HG02678 (cell line): ENCODE data around the gene COL8A2.
"Not testable (repeated sequence)": the region's sequence is repeated elsewhere in the genome, so short reads cannot be mapped to it uniquely, and the experiment has no call there.

ENCODE experiments used
- ATAC-seq: cut with Tn5 transposase; IDR thresholded peaks from one replicate; pipeline ENCODE4 v1.9.1; 2021; ENCODE audit warnings: mild to moderate bottlenecking, moderate library complexity; ENCODE audit not compliant: unreplicated experiment

COL8A2 gene

GRCh38 chr1:36125129-36125991 lies at the start of gene COL8A2:
COL8A2 (minus strand) TSS chr1:36125222; CDS start chr1:36100242, 24,980 bp downstream.
- no peak for ATAC-seq

GRCh38 chr1:36174713-36175112 lies 49.7 kb upstream of the COL8A2 start:
- no peak for ATAC-seq

- no peak for ATAC-seq
Observed at GRCh38 chr1:36172983-36173382, 48.0 kb upstream of the COL8A2 start.

GRCh38 chr1:36172017-36172747 lies 47.2 kb upstream of the COL8A2 start:
- ATAC-seq = no peak

DNA sequence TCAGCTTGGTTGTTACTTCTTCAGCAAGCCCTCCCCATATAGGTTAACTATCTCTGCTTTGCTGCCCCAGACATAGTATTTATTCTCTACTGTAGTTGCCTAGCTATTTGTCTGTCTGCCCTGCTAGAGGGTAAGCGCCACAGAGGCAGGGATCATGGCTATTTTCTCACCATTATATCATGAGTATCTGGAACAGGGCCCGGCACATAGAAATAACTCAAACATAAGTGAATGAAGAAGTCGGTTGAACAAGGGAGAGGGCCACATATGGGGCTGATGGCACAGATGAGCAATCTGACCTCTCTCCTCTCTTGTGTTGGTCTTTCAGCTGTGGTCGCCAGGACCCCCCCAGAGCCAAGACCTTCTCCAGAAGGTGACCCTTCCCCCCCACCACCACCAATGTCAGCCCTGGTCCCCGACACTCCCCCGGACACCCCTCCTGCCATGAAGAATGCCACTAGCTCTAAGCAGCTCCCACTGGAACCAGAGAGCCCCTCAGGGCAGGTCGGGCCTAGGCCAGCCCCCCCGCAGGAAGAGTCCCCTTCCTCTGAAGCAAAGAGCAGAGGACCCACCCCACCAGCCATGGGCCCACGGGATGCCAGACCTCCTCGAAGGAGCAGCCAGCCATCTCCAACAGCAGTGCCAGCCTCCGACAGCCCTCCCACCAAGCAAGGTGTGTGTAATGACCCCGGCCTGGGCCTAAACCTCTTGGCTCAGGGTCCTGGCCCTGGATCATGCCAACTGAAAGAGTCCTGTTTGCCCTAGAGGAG lies 45.8 kb upstream of the COL8A2 start:
- no peak for ATAC-seq

DNA sequence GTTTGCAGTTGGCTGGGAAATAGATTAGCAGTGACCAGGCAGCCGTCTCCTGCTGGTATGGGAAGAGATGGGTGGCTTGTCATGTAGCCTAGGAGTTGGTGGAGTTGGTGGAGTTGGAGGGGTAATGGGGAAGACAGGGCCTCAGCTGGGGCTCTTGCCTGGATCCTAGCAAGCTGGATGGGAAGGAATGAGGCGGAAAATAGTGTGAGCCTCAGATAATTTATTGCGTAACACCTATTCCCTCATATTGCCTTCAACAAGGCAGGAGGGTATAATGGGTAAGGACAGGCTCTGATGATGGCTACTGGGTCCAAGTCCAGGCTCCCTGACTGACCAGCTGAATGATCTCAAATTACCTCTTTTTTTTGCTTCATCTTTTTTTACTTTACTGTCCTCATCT lies 43.5 kb upstream of the COL8A2 start:
- no peak for ATAC-seq

- no peak for ATAC-seq
Observed at GRCh38 chr1:36166938-36167905, 42.2 kb upstream of the COL8A2 start.

GRCh38 chr1:36166136-36166535 lies 41.1 kb upstream of the COL8A2 start:
- ATAC-seq = no peak

DNA sequence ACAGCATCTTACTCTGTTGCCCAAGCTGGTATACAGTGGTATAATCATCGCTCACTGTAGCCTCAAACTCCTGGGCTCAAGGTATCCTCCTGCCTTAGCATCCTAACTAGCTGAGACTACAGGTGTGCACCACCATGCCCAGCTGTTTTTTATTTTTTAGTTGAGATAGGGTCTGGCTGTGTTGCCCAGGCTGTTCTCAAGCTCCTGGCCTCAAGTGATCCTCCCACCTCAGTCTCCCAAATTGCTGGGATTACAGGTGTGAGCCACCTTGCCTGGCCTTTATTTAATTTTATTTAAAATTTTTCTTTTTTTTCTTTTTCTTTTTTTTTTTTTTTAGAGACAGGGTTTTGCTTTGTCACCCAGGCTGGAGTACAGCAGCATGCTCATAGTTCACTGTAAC lies 40.1 kb upstream of the COL8A2 start:
- ATAC-seq = no peak

GRCh38 chr1:36164361-36164760 lies 39.3 kb upstream of the COL8A2 start:
- ATAC-seq = no peak

GRCh38 chr1:36163426-36163825 lies 38.4 kb upstream of the COL8A2 start:
- ATAC-seq = no peak

DNA sequence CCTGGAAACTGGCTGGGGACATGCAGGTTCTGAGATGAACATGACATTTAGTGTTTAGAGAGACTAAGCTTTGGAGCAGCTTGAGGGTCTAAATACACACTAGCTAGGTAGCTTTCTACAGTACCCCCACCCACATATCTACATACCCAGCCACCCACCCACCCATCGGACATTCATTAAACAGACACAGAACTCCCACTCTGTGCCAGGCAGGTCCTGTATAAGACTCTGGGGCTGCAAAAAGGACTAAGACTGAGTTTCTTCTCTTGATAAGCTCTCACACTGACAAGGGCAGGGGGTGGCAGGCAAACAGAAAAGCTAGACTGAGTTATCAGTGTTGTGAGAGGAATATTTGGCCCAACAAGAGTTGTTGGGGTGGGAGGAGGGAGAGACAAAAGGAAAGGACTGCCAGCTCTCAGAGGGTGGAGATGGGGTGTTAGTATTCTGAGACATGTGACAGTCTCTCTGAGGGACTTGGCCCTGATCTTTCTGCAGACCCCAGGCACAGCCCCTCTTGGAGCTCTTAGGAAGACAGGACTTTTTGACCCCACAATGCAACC lies 37.7 kb upstream of the COL8A2 start:
- ATAC-seq = no peak

DNA sequence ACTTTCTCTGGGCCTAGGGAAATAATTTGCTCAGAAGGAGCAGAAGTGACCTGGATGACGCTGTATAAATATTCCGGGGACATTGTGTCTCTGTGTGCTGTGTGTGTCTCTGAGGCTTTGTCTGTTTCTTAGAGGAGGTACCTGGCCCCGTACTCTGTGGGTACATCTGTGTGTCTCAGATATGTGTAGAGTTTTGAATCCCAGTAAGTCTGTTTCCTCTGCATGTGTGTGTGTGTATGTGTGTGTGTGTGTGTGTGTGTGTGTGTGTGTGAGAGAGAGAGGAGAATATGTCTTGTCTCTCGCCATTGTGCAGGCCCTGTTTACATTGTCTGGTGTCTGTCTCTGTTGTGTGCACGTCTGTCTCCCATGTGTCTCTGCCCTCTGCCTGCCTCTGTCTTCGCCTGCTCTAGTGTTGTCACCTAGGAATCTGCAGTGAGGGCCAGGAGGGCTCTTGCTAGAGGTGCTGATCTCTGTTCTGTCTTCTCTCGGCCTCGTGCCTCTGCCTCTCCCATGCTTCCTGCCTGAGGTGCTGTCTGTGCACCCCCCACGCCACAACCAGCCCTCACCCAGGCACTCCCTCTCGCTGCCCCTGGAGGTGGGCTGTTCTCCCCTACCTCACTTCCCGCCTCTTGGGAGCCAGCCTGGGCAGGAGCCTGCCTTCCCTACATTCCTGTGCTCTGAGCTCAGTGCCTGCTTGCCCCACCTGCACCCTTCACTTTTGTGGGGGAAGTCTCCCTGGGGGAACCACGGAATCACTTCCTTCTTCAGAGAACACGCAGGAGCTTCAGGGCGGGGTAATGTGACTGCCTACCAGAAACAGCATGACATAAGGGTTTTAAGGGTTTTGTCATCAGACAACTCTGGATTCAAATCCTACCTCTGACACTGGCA lies 36.9 kb upstream of the COL8A2 start:
- peak; percentile 41 for ATAC-seq

DNA sequence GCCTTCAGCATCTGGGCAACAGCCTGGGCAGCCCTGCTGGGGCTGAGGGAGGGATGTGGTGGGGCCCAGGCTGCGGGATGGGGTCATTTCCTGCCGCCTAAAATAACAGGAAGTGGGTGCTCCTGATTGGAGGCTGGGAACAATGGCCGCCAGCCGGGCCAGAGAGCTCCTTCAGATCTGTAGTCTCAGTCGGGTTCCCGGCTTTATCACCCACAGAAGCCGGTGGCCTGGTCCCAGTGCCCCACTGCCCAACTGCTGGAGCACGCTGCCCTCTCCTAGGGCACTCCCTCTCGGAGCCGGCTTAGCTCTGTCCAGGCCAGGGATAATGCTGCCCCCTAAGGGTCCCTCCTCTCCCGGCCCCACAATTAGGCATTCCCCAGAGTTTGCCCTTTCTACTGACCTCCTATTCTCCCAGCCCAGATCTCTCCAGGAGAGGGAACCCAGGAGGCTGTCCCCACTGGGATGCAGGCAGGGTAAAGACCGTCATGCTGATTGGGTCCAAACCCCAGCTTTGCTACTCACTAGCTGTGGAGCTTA lies 36.0 kb upstream of the COL8A2 start:
- ATAC-seq = no peak

- no peak for ATAC-seq
Observed at GRCh38 chr1:36160388-36160948, 35.4 kb upstream of the COL8A2 start.

GRCh38 chr1:36159614-36160387 lies 34.8 kb upstream of the COL8A2 start:
- ATAC-seq = no peak

DNA sequence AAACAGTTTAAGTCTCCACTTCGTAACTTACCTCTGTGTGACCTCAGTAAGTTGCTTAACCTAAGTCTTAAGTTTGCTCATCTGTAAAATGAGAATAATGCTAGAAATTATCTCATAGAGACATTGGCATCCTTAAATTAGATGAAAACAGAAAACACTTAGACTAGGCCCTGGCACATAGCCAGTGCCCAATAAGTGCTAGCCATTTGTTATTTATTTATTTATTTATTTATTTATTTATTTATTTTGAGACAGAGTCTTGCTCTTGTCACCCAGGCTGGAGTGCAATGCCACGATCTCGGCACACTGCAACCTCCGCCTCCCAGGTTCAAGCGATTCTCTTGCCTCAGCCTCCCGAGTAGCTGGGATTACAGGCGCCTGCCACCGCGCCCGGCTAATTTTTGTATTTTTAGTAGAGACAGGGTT lies 33.8 kb upstream of the COL8A2 start:
- ATAC-seq = not testable (repeated sequence)
